GM13976 (cell line): Measurements from ENCODE around the gene PEX7.

Experiments
- DNase-seq: peaks from one replicate; pipeline ENCODE4 v3.0.0; 2012; ENCODE audit warnings: low spot score
- in situ Hi-C: fragments of 300-500 bp; cut with MboI; formaldehyde crosslinking; loops from one replicate; pipeline ENCODE4 v1.12.0; 2022; ENCODE audit warnings: low sequenced_read_pairs, mixed read lengths, inconsistent platforms; ENCODE audit not compliant: unreplicated experiment
- TF ChIP-seq, protein P1 (sequence below): IDR thresholded peaks from 2 replicates; pipeline ENCODE4 v1.5.1; 2012; ENCODE audit warnings: borderline replicate concordance, mild to moderate bottlenecking; ENCODE audit not compliant: insufficient read depth; ENCODE audit errors: extremely low read depth, missing control alignments, control extremely low read depth

PEX7 gene

DNA sequence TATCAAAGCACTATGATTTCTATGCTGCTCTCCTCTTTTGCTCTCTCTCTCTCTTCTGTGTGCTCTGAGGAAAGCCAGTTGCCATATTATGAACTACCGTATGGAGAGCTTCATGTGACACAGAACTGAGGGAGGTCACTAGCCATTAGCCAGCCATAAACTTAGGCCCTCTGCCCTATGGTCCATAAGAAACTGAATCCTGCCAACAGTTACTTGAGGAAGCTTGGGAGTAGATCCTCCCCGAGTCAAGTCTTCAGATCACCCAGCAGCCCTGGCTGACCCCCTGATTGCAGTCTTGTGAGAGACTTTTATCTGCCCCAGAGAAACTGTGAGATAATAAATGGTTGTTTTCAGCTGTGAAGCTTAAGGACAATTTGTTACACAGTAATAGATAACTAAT is 5.7 kb upstream of the PEX7 start:
- in situ Hi-C loops = no loop called here

DNA sequence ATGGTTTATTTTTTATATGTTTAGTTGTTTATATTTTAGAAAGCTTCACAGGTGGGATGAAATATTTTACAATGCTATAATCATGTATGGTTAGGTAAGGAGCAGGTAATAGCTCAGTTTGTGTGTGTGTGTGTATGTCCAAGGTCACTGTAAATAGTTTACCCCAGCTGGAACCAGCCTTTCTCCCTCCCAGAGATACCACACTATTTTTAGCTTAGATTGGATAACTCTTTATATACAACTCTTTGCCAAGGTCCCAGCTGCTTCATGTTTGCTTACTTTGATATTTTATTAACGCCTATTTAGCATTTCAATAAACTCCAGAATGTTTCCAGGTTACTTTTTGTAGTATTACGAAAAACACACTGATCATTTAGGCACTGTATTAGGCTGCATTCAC is 1.8 kb upstream of the PEX7 start:
- in situ Hi-C loops = no loop called here
- DNase-seq = no peak
- TF ChIP-seq, protein P1, sequence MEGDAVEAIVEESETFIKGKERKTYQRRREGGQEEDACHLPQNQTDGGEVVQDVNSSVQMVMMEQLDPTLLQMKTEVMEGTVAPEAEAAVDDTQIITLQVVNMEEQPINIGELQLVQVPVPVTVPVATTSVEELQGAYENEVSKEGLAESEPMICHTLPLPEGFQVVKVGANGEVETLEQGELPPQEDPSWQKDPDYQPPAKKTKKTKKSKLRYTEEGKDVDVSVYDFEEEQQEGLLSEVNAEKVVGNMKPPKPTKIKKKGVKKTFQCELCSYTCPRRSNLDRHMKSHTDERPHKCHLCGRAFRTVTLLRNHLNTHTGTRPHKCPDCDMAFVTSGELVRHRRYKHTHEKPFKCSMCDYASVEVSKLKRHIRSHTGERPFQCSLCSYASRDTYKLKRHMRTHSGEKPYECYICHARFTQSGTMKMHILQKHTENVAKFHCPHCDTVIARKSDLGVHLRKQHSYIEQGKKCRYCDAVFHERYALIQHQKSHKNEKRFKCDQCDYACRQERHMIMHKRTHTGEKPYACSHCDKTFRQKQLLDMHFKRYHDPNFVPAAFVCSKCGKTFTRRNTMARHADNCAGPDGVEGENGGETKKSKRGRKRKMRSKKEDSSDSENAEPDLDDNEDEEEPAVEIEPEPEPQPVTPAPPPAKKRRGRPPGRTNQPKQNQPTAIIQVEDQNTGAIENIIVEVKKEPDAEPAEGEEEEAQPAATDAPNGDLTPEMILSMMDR = no peak

More for the DNA sequence above, 5.7 kb upstream of the PEX7 start:
- DNase-seq = no peak
- TF ChIP-seq, protein P1 = no peak

DNA sequence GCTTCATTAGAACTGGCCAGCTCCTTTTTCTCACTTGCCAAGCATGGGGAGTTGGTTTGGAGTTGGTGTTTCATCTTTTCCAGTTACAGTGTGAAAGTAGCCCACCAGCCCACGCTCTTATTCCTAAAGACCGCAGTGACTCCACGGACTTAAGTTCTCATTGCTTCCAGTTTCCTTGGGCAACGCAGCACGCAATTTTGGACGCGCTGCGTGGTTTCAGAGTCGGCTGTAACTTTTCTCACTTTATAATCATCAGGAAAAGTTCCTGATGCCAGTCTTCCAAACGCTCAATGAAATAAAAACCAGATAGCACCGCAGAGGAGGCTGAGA is 381 bp upstream of the PEX7 start:
- TF ChIP-seq, protein P1 = no peak
- in situ Hi-C loops = no loop called here
- DNase-seq = no peak

DNA sequence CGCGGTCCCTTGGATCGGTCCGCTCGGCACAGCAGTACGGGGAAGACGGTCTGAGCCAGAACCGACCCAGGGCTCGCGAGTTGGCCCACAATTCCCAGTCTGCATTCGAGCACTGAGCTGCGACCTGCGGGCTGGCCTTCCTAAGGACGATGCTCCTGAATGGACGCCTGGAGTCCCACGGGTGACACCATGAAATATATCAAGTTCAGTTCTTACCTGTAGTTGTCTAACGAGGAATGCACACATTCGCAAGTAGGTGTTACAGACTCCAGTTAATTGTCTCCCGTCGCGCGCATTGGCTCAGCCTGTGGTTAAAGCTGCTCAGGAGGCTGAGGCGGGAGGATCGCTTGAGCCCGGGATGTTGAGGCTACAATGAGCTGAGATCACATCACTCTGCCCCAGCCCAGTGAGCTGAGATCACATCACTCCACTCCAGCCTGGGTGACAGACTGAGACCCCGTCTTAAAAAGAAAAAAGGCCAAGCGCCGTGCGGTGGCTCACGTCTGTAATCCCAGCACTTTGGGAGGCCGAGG is 802 bp downstream of the PEX7 start:
- TF ChIP-seq, protein P1 = no peak
- in situ Hi-C loops = no loop called here
- DNase-seq = no peak

DNA sequence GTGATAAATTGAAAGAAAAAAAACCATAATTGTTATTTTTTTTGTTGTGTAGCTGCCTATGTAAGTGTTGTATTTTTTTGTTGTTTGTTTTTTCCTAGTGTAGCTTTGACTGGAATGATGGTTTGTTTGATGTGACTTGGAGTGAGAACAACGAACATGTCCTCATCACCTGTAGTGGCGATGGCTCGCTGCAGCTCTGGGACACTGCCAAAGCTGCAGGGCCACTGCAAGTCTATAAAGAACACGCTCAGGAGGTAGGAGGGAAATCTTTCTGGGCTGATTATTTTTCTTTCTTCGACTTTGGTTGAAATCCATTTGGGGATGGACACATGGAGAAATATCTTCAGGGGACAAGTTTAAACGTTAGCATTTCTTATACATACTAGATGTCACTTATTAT is 3.8 kb downstream of the PEX7 start:
- no peak for DNase-seq
- TF ChIP-seq, protein P1 = no peak
- in situ Hi-C loops = no loop called here

DNA sequence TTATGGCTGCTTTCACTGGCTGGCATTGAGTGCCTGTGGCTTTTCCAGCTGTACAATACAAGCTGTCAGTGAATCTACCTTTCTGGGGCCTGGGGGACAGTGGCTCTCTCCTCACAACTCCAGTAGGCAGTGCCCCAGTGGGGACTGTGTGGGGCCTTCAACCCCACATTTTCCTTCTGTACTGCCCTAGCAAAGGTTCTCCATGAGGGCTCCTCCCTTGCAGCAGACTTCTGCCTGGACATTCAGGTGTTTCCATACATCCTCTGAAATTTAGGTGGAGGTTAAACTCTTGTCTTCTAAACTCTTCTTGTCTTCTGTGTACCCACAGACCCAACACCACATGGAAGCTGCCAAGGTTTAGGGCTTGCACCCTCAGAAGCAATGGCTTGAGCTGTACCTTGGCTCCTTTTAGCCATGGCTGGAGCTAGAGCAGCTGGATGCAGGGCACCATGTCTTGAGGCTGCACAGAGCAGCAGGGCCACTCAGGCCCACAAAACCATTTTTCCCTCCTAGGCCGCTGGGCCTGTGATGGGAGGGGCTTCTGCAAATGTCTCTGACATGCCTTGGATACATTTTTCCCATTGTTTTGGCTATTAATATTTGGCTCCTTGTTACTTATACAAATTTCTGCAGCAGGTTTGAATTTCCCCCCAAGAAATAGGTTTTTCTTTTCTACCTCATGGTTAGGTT is 9.6 kb downstream of the PEX7 start:
- TF ChIP-seq, protein P1 = no peak
- in situ Hi-C loops = no loop called here
- no peak for DNase-seq
